Measurements from ENCODE around the gene LRRIQ1. TPM values are rescaled to one million over a fixed set of nuclear protein-coding genes. Genes with fewer than 3 reads are reported as not detected.

Gene LRRIQ1
- total and polyA plus RNA-seq, 2 of the 13 experiments (the other 11 are each of a cell fraction or from before 2014, with no cell fraction given), result not detected

GRCh38 chr12:85225501-85225900 lies 189.3 kb downstream of the LRRIQ1 start:
- Histone ChIP-seq H3K27ac (ENCODE audit: extremely low read length, insufficient read depth, low read length) (no peak overlapping the region), H4K20me1 (ENCODE audit: insufficient read depth, low read length) (no peaks in the 10 kb centered on the region), H3K4me1 (ENCODE audit: insufficient read depth, low read length) (no peaks in the 10 kb centered on the region), H3K4me2 (ENCODE audit: low read depth, low read length) (no peak overlapping the region), H3K9me3 (ENCODE audit: low read length) (no peaks in the 10 kb centered on the region), H2AFZ (ENCODE audit: low read length) (no peak overlapping the region), H3K27me3 (ENCODE audit: control insufficient read depth in 1 of 2, insufficient read depth in 2 of 2, low read length in 2 of 2) (no peaks in the 10 kb centered on the region; a peak in 1 of 5 replicates), H3K79me2 (ENCODE audit: insufficient read depth, low read length) (no peaks in the 10 kb centered on the region), H3K36me3 (replicated peaks in 1 of 2; ENCODE audit: control insufficient read depth in 1 of 2, insufficient read depth in 2 of 2, low read length in 2 of 2) (no peaks in the 10 kb centered on the region), H3K9ac (ENCODE audit: insufficient read depth, low read depth, low read length) (no peak overlapping the region), H3K4me3 (replicated peaks in 1 of 3; ENCODE audit: insufficient read depth in 1 of 3, low read depth in 2 of 3, low read length in 3 of 3) (no peak overlapping the region)
- ChIA-PET POLR2A (no interaction called here), CTCF (ENCODE audit: low intra/inter-chr PET ratio, low total read pairs) (no interaction called here)
- ATAC-seq (no peak), FAIRE-seq (no peak), DNase-seq (ENCODE audit: low spot score) (no peak)
- intact Hi-C loops (cut with micrococcal nuclease; ENCODE audit: unreplicated experiment), result no loop called here
- no TSS peak for BruUV-seq (replicated peaks)
- in situ Hi-C loops (cut with HindIII; ENCODE audit: extremely low pct_ligation_motif_present, low pct_unique_long_range_greater_than_20kb), result no loop called here
- WGBS (ENCODE audit: low lambda C conversion rate), result 6% methylated on average over 1 of the region's 1 CpG
- TF ChIP-seq PHF8 (CRISPR knock-in tag; IDR thresholded peaks at IDR 0.05), result no peak
- TF ChIP-seq POLR2A (IDR thresholded peaks at IDR 0.05; ENCODE audit: insufficient read depth in 1 of 2, low read depth in 2 of 2, low read length in 2 of 2), result no peak
- TF ChIP-seq ZNF574 (CRISPR knock-in tag; IDR thresholded peaks at IDR 0.05), result no peak
- TF ChIP-seq HNRNPLL (IDR thresholded peaks at IDR 0.05; ENCODE audit: low read depth, low read length, poor library complexity, severe bottlenecking), result no peak
- TF ChIP-seq KLF9 (CRISPR knock-in tag; IDR thresholded peaks at IDR 0.05; ENCODE audit: low read depth), result no peak
- no peak for TF ChIP-seq ZNF747 (CRISPR knock-in tag; IDR thresholded peaks at IDR 0.05; ENCODE audit: borderline replicate concordance)
- TF ChIP-seq AGO2 (optimal IDR thresholded peaks at IDR 0.05; ENCODE audit: low read depth, low read length), result no peak
- no peak for TF ChIP-seq SRSF9 (IDR thresholded peaks at IDR 0.05; ENCODE audit: borderline replicate concordance, insufficient read depth, low read depth, low read length, poor library complexity, severe bottlenecking)
- no peak for TF ChIP-seq HMGXB3 (CRISPR knock-in tag; IDR thresholded peaks at IDR 0.05; ENCODE audit: borderline replicate concordance)
- TF ChIP-seq FOXK1 (CRISPR knock-in tag; IDR thresholded peaks at IDR 0.05; ENCODE audit: borderline replicate concordance, low read depth), result no peak
- TF ChIP-seq ZNF552 (CRISPR knock-in tag; IDR thresholded peaks at IDR 0.05; ENCODE audit: borderline replicate concordance), result no peak
- no peak for TF ChIP-seq MIER2 (CRISPR knock-in tag; IDR thresholded peaks at IDR 0.05)
- no peak for TF ChIP-seq DMAP1 (CRISPR knock-in tag; IDR thresholded peaks at IDR 0.05)
- TF ChIP-seq NPAS2 (CRISPR knock-in tag; IDR thresholded peaks at IDR 0.05; ENCODE audit: borderline replicate concordance), result no peak
- TF ChIP-seq CSRNP2 (CRISPR knock-in tag; conservative IDR thresholded peaks at IDR 0.05; ENCODE audit: low read depth), result no peak
